HG03442 (cell line): Measurements from ENCODE around the gene TIRAP.

Experiments
- ATAC-seq: cut with Tn5 transposase; IDR thresholded peaks from one replicate; pipeline ENCODE4 v1.9.1; 2021; ENCODE audit warnings: mild to moderate bottlenecking, moderate library complexity; ENCODE audit not compliant: unreplicated experiment

The TIRAP gene

GRCh38 chr11:126339863-126340434 lies 57.1 kb downstream of the TIRAP start:
- no peak for ATAC-seq

GRCh38 chr11:126340960-126341606 lies 58.2 kb downstream of the TIRAP start:
- no peak for ATAC-seq

GRCh38 chr11:126341760-126342161 lies 58.9 kb downstream of the TIRAP start:
- no peak for ATAC-seq

GRCh38 chr11:126343051-126343450 lies 60.2 kb downstream of the TIRAP start:
- no peak for ATAC-seq
